ENCODE data around the gene KLHL30.

KLHL30 gene

DNA sequence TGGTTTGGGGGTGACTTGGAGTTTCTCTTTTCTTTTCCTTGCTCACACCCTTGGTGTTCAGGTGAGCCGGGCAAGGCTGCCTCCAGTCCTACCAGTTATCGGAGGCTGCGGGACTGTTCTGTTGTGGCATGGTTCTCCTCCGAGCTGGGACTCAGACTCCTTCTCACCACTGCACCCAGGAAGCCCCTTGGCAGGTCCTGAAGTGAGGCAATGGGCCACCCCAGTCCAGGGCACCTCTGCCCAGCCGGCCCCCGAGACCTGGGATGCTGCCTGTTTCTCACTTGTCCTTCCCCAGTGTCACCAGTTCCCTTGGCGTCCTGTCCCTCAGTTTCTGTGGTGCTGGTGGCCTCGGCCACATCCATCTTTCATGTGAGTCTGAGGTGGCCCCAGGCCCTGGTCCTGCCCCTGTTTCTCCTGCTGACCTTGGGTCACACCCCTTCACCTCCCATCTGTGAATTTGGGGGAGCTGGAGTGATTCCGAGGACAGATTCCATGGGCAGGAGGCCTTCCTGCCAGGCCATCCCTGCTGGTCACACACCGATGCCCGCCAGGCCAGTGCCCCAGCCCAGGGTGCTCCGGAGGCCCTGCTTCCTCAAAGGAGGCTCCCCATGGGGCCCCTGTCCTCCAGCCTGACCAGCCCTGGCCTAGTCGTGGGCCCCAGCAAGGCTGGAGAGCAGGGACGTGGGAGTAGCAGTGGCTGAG is 6.6 kb upstream of the KLHL30 start:
- no peak for DNase-seq

DNA sequence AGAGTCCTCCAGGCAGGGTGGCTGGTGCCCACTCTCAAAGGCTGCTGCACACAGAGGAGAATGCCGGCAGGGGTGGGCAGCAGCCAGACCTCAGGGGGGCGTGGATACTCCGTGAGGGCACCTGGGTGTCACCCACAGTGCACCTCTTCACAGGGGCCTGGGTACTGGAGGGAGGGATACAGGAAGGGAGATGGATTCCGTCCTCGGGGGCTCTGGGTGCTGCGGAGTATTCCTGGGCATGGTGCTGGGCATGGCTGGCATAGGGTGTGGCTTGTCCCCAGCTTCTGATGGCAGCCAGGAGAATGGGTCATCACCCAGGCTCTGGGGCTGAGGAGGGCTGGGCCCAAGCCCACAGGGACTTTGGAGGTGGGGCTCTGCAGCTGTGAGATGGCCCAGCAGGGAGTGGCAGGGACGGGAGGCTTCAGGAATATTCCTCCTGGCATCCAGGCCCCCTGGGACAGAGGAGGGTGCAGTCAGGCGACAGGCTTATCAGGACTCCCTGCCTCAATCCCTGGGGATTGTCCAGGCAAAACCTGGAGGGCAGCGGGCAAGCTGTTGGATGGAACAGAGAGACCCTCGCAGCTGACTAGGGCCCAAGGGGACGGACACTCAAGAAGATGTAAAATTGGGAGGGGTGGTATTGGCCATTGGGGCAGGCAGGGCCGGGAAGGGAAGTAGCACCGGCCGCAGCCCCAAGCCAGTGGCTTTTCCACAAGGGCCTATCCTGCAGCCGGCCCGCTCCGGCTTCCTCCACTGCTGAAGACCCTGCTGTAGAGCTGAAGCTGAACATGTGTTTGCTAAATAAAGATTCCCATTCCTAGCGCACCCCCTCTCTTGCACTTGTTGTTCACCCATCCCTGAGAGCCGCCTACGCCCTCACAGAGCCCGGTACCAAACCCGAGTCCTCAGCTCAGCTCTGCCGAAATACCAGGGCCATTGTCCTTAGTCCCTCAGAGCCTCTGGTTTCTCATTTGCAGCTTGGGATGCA is 5.7 kb upstream of the KLHL30 start:
- no peak for DNase-seq

DNA sequence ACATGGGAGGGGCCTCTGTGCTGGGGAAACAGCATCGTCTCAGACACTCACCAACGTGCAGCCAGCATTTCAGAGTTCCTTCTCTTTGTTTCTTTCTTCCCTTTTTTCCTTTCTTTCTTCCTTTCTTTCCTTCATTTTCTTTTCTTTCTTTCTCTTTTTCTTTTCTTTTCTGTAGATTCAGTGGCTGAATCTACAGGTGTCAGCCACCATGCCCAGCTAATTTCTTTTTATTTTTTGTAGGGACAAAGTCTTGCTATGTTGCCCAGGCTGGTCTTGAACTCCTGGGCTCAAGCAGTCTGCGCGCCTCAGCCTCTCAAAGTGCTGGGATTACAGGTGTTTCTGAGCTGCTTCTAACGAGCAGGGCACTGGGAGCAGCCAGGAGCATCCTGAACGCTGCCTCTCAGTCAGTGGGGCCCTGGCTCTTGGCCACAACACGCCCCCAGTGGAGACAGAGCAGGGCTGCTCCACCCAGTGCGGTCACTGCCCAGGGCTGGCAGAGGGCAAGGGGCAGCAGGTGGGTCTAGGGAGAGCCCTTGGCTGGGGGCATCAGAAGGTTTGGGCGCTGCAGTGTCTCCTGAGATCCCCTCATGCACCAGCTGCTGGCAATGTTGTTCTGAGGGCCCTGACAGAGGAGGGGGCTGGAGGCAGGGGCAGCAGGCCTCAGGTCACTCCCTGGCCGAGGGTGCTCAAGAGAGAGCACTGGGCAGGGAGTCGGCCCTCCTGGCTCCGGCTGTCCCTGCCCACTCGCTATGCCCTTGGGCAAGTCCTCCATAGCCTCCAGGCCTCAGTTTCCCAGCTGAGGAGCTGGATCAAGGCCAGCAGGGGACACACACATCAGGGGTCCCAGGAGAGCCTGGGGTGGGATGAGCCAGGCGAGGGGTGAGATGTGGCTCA is 4.7 kb upstream of the KLHL30 start:
- no peak for DNase-seq

DNA sequence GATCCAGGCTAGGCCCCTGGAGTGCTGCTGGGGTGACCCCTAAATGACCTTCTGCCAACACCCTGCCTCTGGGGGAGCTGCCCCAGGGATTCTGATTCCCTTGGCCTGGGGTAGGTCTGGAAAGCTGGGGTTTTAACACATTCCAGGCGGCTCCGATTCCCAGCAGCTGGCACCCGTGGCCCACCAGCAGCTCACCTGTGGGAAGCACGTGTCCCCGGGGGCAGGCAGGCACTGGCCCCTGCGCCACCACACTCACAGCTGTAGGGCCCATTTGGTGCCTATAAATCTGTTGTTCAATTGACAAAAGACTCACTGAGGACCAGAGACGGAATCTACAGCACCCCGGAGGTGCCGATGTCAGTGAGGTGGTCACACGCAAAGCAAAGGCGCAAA is 4.1 kb upstream of the KLHL30 start:
- no peak for DNase-seq

DNA sequence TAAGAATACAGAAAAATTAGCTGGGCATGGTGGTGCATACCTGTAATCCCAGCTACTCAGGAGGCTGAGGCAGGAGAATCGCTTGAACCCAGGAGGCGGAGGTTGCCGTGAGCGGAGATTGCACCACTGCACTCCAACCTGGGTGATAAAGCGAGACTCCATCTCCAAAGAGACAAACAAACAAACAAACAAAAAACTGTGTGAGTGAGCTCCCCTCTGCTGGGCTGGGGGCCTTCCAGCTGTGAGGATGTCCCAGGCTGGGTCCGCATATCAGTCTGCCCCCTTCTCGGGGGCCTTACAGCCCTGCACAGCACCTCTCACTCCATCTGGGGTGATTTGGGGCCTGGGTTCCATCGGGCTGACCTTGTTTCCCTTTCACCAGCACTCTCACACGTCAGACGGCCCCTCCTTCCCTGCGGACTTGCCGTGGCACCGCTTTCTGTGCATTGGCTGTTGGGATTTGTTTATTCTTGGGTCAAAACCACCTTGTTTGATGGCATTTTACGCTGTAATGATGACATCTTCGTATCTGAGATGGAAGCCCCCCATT is 2.8 kb upstream of the KLHL30 start:
- DNase-seq = no peak

DNA sequence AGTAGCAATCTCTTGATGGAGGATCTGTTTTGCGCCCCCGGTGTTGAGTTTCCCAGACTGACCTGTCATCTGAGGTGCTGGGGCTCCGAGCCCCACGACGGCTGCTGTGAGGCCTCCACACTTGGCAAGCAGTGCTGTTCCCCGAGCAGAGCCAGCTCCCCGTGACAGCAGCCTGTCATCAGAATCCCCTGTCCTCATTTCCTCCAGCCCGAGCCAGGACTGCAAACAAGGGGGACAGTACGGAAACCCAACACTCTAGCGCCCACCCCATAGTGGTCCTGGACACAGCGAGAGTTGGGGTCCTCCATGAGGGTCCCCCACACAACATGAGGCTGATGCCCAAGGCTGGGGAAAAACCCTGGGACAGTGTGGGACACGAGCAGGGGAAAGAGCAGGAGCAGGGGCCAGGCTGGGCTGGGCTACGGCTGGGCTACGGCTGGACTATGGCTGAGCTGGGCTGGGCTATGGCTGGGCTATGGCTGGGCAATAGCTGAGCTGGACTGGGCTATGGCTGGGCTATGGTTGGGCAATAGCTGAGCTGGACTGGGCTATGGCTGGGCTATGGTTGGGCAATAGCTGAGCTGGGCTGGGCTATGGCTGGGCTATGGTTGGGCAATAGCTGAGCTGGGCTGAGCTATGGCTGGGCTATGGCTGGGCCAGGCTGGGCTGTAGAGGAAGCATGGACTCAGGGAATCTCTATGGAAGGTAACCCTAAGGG is 1.5 kb upstream of the KLHL30 start:
- no peak for DNase-seq

DNA sequence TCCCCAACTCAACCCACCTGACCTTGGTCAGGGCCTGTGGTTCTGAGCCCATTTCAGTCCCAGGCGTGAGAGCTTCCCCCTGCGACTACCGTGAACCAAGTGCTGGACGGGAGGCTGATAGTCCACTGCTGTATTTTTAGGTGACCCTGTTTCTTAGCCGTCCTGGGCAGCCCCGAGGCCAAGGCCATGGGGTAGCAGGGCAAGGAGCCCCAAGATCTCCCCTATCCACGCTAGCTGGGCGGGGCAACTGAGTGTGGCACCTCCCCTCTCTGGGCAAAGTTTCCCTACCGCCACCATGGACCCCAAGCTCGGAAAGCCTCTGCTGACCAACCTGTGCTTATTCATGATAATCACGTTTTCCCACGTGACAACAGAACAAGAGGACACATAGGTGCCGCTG is 583 bp upstream of the KLHL30 start:
- no peak for DNase-seq

DNA sequence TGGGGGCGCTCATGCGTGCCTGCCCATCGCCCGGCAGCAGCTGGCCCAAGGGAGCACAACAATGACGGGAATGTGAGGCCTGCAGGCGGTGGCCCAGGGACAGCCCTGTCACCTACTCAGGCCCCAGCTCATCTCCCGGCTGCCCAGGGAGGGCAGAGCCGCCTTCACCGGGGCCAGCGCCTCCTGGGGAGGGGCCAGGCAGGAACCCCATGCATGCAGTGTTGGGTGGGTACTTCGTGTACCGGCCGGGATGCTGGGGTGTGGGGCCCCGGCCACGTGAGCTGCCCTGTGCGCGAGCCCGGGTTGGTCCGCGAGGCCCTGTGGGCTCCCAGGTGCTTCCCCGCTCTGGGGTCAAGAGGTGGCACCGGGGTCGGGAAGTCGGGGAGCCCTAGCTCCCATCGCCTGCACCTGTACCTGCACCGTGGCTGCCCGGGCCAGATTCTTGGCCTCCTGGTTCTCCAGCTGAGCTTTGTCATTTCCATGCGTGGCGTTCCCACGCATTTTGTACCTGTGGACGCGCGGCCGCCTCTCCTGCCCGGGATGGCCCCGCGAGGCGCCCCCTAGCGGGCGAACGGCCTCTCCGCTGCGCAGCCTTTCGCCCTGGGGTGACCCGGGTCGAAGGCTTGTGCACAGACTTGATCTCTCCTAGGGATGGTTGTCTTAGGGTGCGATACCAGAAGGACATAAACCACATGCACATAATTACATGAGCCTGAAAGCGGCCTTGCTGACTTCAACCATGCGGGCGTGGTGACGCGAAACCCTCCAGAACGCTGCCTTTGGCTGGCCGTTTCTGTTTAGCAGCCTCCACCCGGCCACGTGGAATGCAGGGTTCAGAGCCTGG is 950 bp downstream of the KLHL30 start:
- DNase-seq = peak; percentile 29

DNA sequence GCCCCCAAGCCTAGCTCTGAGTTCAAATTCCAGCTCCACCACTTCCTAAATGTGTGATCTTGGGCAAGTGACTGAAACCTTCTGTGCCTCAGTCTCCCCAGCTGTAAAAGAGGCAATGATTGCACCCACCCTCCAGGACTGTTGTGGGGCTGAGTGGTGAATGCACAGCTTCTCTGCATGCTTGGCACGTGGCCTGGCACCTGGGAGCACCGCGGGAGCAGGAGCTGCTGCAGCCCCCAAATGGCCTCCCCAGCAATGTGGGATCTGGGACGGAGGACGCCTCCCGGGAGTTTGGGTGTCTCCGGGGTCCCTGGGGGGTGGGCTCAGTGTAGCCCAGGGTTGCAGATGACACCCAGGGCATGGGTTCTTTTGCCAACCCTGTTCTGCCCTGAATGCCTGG is 1.6 kb downstream of the KLHL30 start:
- no peak for DNase-seq

DNA sequence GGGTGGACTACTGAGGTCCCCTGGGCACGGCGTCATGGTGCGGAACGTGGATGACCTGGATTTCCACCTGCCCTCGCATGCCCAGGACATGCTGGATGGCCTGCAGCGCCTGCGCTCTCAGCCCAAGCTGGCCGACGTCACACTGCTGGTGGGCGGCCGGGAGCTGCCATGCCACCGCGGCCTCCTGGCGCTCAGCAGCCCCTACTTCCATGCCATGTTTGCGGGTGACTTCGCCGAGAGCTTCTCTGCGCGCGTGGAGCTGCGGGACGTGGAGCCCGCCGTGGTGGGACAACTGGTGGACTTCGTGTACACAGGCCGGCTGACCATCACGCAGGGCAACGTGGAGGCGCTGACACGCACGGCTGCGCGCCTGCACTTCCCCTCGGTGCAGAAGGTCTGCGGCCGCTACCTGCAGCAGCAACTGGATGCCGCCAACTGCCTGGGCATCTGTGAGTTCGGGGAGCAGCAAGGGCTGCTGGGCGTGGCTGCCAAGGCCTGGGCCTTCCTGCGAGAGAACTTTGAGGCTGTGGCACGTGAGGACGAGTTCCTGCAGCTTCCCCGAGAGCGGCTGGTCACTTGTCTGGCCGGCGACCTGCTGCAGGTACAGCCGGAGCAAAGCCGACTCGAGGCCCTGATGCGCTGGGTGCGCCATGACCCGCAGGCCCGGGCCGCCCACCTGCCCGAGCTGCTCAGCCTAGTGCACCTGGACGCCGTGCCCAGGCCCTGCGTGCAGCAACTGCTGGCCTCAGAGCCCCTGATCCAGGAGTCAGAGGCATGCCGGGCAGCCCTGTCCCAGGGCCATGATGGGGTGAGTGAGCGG is 2.5 kb downstream of the KLHL30 start:
- DNase-seq = no peak

DNA sequence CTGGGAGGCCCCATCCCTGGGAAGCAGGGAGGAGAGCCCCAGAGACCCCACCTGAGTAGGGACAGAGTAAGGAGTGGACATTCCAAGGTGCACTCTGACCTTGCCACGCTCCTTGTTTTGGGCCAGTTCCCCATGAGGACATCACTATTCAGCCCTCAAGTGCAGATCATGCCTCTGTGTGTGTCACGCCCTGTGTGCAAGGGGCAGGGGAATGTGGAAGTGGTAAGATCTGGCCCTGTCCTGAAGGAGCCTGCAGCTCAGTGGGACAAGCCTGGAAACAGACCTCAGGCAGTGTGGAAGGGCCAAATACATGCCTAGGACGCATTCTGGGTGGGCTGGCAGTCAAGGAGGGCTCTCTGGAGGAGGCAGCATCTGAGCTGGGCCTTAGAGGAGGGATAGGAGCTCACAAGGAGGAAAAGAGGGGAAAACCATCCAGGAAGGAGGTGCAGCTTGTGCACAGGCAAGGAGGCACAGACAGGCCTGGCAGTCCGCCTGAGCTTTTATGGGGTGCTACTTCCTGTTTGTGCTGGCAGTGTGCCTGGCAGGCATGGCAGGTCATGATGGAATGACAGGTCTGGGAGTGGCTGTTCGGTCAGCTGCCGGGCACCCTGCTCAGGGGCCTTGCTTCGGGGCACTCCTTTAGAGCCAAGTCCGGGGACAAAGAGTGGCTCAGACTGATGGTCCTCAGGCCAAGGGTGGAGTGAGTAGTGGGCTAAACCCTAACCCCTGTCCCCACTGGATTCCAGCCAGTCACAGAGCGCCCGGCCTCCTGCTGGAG is 3.3 kb downstream of the KLHL30 start:
- no peak for DNase-seq

DNA sequence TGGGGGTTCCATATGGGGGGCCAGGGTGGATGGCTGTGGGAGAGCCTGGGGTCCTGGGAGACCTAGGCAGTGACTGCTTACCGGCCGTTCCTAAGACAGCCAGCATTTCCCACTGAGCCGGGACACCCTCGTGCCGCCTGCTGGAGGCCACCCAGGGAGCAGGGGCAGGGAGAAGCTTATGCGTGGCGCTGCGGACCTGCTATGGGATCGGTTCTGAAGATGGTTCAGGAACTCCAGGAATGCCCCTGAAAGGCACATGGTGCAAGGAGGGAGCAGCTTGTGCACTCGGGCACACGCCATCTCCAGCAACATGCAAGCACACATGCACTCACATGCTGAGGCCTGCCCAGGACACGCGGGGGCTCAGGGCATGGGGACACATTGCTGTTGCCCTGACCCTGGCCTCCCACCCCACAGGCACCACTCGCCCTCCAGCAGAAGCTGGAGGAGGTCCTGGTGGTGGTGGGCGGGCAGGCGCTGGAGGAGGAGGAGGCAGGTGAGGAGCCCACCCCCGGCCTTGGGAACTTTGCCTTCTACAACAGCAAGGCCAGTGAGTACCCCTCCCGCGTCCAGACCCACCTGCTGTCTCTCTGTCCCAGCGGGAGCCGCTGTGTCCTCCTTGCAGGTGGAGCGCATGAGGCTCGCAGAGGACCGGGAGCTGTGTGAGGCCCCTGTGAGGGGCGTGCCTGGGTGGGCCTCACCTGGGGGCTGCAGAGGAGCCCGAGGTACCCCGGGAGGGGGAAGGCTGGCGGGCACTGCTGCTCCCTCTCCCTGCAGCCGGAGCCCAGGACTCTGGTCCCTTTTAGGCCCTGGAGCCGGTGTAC is 4.1 kb downstream of the KLHL30 start:
- no peak for DNase-seq

DNA sequence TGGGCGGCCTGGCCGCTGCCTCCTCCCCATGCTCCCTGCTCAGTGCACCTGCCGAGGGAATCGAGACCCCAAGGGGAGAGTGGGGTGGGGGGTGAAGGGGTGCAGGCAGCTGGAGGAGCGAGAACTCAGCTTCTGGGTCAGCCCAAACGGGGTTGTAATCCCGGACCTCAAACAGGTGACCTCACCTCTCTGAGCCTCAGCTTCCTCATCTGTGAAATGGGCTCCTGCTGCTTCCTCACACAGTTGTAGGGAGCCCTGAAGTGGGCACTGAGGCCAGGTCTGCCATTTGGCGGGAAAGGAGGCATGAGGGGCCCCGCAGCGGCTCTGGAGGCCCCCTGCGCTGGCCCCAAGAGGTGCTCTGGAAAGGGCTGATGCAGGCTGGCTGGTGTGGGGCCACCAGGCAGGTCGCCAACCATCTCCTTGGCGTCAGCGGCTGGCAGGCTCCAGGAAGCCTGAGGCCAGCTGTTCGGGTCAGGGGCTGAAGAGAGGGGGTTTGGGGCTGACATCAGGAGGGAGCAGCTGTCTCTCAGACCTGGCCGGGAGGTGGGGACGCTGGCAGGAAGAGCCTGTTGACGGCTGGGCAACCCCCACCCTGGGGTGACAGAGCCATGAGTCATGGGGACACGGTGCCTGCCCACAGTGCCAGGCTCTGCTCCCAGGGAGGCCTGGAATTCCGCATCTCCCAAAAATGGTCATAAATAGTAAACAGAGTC is 4.9 kb downstream of the KLHL30 start:
- DNase-seq = no peak

DNA sequence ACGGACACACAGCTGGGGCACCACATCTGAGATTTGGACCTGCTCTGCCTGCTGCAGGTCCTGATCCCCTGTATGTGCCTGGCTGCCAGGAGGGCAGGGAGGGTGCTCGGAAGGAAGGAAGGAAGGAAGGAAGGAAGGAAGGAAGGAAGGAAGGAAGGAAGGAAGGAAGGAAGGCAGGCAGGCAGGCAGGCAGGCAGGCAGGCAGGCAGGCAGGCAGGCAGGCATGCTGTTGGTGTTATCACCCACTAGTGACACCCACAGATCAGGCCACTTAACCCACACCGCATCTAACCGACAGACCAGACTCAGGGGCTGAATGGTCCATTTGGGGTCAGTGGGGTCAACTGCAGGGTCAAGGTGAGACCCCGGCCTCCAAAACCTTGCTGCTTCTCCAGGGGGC is 5.8 kb downstream of the KLHL30 start:
- DNase-seq = no peak

DNA sequence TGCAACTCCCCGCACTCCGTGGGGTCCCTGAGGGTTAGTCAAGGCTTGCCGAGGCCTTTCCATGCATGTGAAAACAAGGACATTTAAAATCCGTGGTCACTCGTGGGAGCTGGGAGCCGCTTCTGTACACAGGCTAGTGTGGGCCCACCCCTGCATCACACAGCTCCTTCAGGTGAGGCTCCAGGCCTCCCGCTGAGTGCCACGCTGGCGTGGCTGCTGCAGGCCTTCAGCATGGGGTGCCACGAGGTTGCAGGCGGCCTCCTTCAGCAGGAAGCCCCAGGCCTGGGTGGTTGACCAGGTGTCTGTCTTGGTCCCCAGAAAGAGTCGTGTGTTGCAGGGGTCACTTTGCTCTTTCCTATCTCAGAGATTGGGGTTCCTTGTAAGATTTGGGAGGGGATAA is 6.6 kb downstream of the KLHL30 start:
- DNase-seq = no peak

DNA sequence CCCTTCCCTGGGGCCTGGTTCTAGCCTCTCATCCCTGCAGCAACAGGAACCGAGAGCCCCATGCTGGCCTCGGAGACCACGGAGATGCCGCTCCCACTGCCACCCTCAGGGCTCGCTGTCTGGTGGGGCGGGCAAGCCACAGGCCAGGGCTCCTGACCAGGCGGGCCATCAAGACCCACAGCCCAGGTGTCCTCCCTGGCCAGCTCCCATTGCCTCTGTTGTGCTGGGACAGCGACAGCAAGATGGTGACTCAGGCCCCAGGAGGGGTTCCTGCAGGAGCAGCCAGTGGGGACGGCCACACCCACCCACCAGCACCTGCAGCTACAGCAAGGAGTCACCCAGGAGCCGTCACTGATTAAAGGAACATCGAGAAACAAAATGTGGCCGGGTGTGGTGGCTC is 7.4 kb downstream of the KLHL30 start:
- no peak for DNase-seq

DNA sequence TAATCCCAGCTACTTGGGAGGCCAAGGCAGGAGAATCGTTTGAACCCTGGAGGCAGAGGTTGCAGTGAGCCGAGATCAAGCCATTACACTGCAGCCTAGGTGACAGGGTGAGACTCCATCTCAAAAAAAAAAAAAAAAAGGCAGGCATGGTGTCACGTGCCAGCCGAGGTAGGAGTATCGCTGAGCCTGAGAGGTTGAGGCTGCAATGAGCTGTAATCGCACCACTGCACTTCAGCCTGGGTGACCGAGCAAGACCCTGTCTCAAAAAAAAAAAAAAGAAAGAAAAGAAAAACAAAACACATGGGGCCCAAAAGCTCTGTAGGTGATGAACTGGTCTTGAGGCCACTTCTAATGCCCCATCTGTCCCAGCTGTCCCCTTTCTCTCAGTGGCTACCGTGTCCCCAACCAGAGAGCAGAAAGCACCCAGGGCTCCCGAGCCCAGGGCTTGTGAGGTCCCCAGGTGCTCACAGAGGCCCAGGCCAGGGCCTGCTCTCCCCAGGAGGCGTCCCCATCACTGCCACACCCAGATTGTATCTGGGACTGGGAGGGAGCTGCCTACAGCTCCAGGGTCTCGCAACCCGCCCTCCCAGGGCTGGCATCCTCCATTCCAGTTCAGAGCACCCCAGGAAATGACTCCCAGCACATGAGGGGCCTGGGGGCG is 8.5 kb downstream of the KLHL30 start:
- no peak for DNase-seq
